ENCODE results near the gene DUSP16. TPM values are rescaled to one million over a fixed set of nuclear protein-coding genes. Genes with fewer than 3 reads are reported as not detected.

The DUSP16 gene
- total and polyA plus RNA-seq, 4 donors: 17.7 to 23.2 (median 20.5) TPM

DNA sequence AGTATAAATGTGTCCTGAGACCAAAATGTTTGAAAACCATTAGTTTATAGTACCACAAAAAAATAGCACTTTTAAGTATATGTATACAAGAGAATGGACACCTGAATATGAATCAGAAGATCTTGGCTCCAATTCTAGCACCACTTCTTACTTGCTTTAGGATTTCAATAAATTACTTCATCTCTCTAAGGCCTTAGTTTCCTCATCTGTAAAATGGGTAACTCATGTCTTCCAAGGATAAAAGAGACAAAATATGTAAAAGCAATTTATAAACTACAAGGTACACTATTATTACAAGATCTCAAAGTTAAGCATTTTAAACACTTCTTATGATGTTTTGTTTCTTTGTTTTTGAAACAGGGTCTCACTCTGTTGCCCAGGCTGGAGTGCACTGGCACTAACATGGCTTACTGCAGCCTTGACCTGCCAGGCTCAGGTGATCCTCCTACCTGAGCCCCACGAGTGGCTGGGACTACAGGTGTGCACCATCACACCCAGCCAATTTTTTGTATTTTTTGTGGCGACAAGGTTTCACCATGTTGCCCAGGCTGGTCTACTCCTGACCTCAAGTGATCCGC, 9.4 kb downstream of the DUSP16 start:
- Histone ChIP-seq H3K27me3 (ENCODE audit: control insufficient read depth, insufficient read depth, low read length) (no peaks in the 10 kb centered on the region), H3K4me3 (ENCODE audit: low read depth, low read length) (no peak overlapping the region), H3K36me3 (ENCODE audit: control insufficient read depth, insufficient read depth, low read length) (no peaks in the 10 kb centered on the region), H3K27ac (ENCODE audit: low read depth, low read length) (no peak overlapping the region), H3K4me1 (ENCODE audit: control insufficient read depth, insufficient read depth, low read length) (no peaks in the 10 kb centered on the region), H3K9me3 (ENCODE audit: control insufficient read depth, insufficient read depth, low read length) (no peaks in the 10 kb centered on the region)
- no peak for DNase-seq (ENCODE audit: low read depth in 4 of 6, low spot score in 6 of 6)
- whole genome bisulfite sequencing (ENCODE audit: insufficient coverage): 100% methylated on average over 3 of the region's 3 CpGs

DNA sequence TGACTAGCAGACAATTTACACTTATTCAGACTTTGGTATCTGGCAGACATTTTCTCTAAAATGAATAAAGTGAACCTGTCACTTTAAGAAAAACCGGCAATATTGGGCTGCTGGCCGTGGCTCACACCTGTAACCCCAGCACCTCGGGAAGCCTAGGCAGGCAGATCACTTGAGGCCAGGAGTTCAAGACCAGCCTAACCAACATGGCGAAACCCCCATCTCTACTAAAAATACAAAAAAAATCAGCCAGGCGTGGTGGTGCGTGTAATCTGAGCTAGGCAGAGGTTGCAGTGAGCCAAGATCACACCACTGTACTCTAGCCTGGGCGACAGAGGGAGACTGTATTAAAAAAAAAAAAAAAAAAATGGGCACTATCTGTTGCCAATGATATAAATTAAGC, 11.5 kb downstream of the DUSP16 start:
- WGBS (ENCODE audit: insufficient coverage): no CpG with 5 or more reads among the region's 7 CpGs
- no peaks in the 10 kb centered on the region for H3K36me3 ChIP-seq (ENCODE audit: control insufficient read depth, insufficient read depth, low read length)
- H3K27me3 ChIP-seq (ENCODE audit: control insufficient read depth, insufficient read depth, low read length): no peaks in the 10 kb centered on the region
- no peak overlapping the region for H3K27ac ChIP-seq (ENCODE audit: low read depth, low read length)
- no peak overlapping the region for H3K4me3 ChIP-seq (ENCODE audit: low read depth, low read length)
- no peak for DNase-seq (ENCODE audit: low read depth in 4 of 6, low spot score in 6 of 6)
- H3K9me3 ChIP-seq (ENCODE audit: control insufficient read depth, insufficient read depth, low read length): no peaks in the 10 kb centered on the region
- H3K4me1 ChIP-seq (ENCODE audit: control insufficient read depth, insufficient read depth, low read length): no peaks in the 10 kb centered on the region

- no CpG with 5 or more reads among the region's 2 CpGs for WGBS (ENCODE audit: insufficient coverage)
- no peaks in the 10 kb centered on the region for H3K4me1 ChIP-seq (ENCODE audit: control insufficient read depth, insufficient read depth, low read length)
- no peaks in the 10 kb centered on the region for H3K27me3 ChIP-seq (ENCODE audit: control insufficient read depth, insufficient read depth, low read length)
- DNase-seq (ENCODE audit: low read depth in 4 of 6, low spot score in 6 of 6): no peak
- H3K9me3 ChIP-seq (ENCODE audit: control insufficient read depth, insufficient read depth, low read length): no peaks in the 10 kb centered on the region
- H3K27ac ChIP-seq (ENCODE audit: low read depth, low read length): no peak overlapping the region
- H3K36me3 ChIP-seq (ENCODE audit: control insufficient read depth, insufficient read depth, low read length): no peaks in the 10 kb centered on the region
- no peak overlapping the region for H3K4me3 ChIP-seq (ENCODE audit: low read depth, low read length)
Measured at GRCh38 chr12:12550277-12550676, 12.4 kb downstream of the DUSP16 start.

DNA sequence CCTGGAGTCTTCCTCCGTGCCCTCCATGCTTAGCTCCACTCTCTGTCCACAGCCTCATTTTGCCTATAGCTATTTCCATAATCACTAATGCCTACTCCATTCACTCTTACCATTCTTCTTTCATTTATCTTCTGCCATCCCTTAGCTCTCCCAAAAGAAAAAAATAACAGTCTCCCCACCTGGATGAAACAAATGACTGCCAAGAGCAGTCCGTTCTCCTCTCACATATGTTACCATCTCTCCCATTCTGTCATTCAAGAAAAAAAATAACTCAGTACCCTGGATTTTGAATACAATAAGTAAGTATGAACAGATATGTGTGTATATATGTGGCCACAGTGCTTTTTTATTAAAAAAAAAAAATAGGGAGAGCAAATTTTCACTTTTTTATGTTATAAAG, 13.2 kb downstream of the DUSP16 start:
- no peak overlapping the region for H3K27ac ChIP-seq (ENCODE audit: low read depth, low read length)
- 100% methylated on average over 1 of the region's 2 CpGs for WGBS (ENCODE audit: insufficient coverage)
- no peaks in the 10 kb centered on the region for H3K27me3 ChIP-seq (ENCODE audit: control insufficient read depth, insufficient read depth, low read length)
- no peak for DNase-seq (ENCODE audit: low read depth in 4 of 6, low spot score in 6 of 6)
- no peak overlapping the region for H3K4me3 ChIP-seq (ENCODE audit: low read depth, low read length)
- H3K9me3 ChIP-seq (ENCODE audit: control insufficient read depth, insufficient read depth, low read length): no peaks in the 10 kb centered on the region
- no peaks in the 10 kb centered on the region for H3K4me1 ChIP-seq (ENCODE audit: control insufficient read depth, insufficient read depth, low read length)
- H3K36me3 ChIP-seq (ENCODE audit: control insufficient read depth, insufficient read depth, low read length): no peaks in the 10 kb centered on the region

DNA sequence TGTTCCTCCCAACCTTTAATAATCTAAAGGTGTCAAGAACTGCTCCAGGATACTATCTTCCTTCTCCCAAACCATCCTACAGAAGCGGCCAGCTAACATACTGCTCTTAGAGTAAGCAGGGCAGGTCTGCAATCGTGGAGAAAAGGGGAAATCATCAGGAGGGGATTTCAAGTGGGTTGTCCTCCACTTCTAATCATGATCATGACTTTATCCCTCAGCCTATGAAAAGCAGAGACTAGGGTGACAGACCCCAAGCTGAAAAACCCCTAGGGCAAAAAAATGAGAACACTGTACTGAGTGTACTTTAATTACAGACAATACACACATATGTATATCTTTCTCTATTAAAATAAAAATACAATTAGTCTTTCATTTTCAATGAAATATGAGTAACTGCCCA, 13.9 kb downstream of the DUSP16 start:
- DNase-seq (ENCODE audit: low read depth in 4 of 6, low spot score in 6 of 6): no peak
- Histone ChIP-seq H3K36me3 (ENCODE audit: control insufficient read depth, insufficient read depth, low read length) (no peaks in the 10 kb centered on the region), H3K27ac (ENCODE audit: low read depth, low read length) (no peak overlapping the region), H3K9me3 (ENCODE audit: control insufficient read depth, insufficient read depth, low read length) (no peaks in the 10 kb centered on the region), H3K4me3 (ENCODE audit: low read depth, low read length) (no peak overlapping the region), H3K27me3 (ENCODE audit: control insufficient read depth, insufficient read depth, low read length) (no peaks in the 10 kb centered on the region), H3K4me1 (ENCODE audit: control insufficient read depth, insufficient read depth, low read length) (no peaks in the 10 kb centered on the region)
- no CpG with 5 or more reads among the region's 2 CpGs for WGBS (ENCODE audit: insufficient coverage)

GRCh38 chr12:12546314-12546772, 16.3 kb downstream of the DUSP16 start:
- WGBS (ENCODE audit: insufficient coverage): no CpG with 5 or more reads among the region's 1 CpG
- no peak overlapping the region for H3K27ac ChIP-seq (ENCODE audit: low read depth, low read length)
- H3K9me3 ChIP-seq (ENCODE audit: control insufficient read depth, insufficient read depth, low read length): no peaks in the 10 kb centered on the region

GRCh38 chr12:12543959-12544358, 18.7 kb downstream of the DUSP16 start:
- no peaks in the 10 kb centered on the region for H3K9me3 ChIP-seq (ENCODE audit: control insufficient read depth, insufficient read depth, low read length)
- DNase-seq (ENCODE audit: low read depth in 4 of 6, low spot score in 6 of 6): no peak
- no peaks in the 10 kb centered on the region for H3K27me3 ChIP-seq (ENCODE audit: control insufficient read depth, insufficient read depth, low read length)
- H3K4me1 ChIP-seq (ENCODE audit: control insufficient read depth, insufficient read depth, low read length): no peaks in the 10 kb centered on the region
- H3K36me3 ChIP-seq (ENCODE audit: control insufficient read depth, insufficient read depth, low read length): no peaks in the 10 kb centered on the region
- 100% methylated on average over 1 of the region's 2 CpGs for WGBS (ENCODE audit: insufficient coverage)
- no peak overlapping the region for H3K4me3 ChIP-seq (ENCODE audit: low read depth, low read length)
- no peak overlapping the region for H3K27ac ChIP-seq (ENCODE audit: low read depth, low read length)

More at GRCh38 chr12:12546314-12546772, 16.3 kb downstream of the DUSP16 start:
- Histone ChIP-seq H3K4me1 (ENCODE audit: control insufficient read depth, insufficient read depth, low read length) (no peaks in the 10 kb centered on the region), H3K27me3 (ENCODE audit: control insufficient read depth, insufficient read depth, low read length) (no peaks in the 10 kb centered on the region), H3K36me3 (ENCODE audit: control insufficient read depth, insufficient read depth, low read length) (no peaks in the 10 kb centered on the region), H3K4me3 (ENCODE audit: low read depth, low read length) (no peak overlapping the region)
- no peak for DNase-seq (ENCODE audit: low read depth in 4 of 6, low spot score in 6 of 6)

GRCh38 chr12:12542964-12543363, 19.7 kb downstream of the DUSP16 start:
- Histone ChIP-seq H3K4me1 (ENCODE audit: control insufficient read depth, insufficient read depth, low read length) (no peaks in the 10 kb centered on the region), H3K9me3 (ENCODE audit: control insufficient read depth, insufficient read depth, low read length) (no peaks in the 10 kb centered on the region), H3K27me3 (ENCODE audit: control insufficient read depth, insufficient read depth, low read length) (no peaks in the 10 kb centered on the region), H3K27ac (ENCODE audit: low read depth, low read length) (no peak overlapping the region), H3K36me3 (ENCODE audit: control insufficient read depth, insufficient read depth, low read length) (no peaks in the 10 kb centered on the region), H3K4me3 (ENCODE audit: low read depth, low read length) (no peak overlapping the region)
- no peak for DNase-seq (ENCODE audit: low read depth in 4 of 6, low spot score in 6 of 6)
- WGBS (ENCODE audit: insufficient coverage): 20% methylated on average over 1 of the region's 4 CpGs

DNA sequence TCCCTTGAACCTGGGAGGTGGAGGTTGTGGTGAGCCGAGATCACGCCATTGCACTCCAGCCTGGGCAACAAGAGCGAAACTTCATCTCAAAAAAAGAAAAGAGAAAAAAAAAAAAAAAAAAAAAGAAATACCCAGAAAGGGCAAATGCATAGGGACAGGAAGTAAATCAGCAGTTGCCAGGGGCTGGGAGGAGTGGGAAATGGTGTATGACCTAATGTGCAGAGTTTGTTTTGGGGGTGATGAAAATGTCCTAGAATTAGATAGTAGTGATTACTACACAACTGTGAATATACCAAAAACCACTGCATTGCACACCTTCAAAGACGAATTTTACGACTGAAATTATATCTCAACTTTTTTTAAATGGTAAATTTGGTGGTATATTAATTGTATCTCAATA, 20.4 kb downstream of the DUSP16 start:
- no peaks in the 10 kb centered on the region for H3K36me3 ChIP-seq (ENCODE audit: control insufficient read depth, insufficient read depth, low read length)
- no peak overlapping the region for H3K4me3 ChIP-seq (ENCODE audit: low read depth, low read length)
- H3K9me3 ChIP-seq (ENCODE audit: control insufficient read depth, insufficient read depth, low read length): no peaks in the 10 kb centered on the region
- no peak for DNase-seq (ENCODE audit: low read depth in 4 of 6, low spot score in 6 of 6)
- no peak overlapping the region for H3K27ac ChIP-seq (ENCODE audit: low read depth, low read length)
- no peaks in the 10 kb centered on the region for H3K27me3 ChIP-seq (ENCODE audit: control insufficient read depth, insufficient read depth, low read length)
- H3K4me1 ChIP-seq (ENCODE audit: control insufficient read depth, insufficient read depth, low read length): no peaks in the 10 kb centered on the region
- WGBS (ENCODE audit: insufficient coverage): no CpG with 5 or more reads among the region's 5 CpGs

- no peak for DNase-seq (ENCODE audit: low read depth in 4 of 6, low spot score in 6 of 6)
- no peaks in the 10 kb centered on the region for H3K9me3 ChIP-seq (ENCODE audit: control insufficient read depth, insufficient read depth, low read length)
- H3K36me3 ChIP-seq (ENCODE audit: control insufficient read depth, insufficient read depth, low read length): no peaks in the 10 kb centered on the region
- H3K4me3 ChIP-seq (ENCODE audit: low read depth, low read length): no peak overlapping the region
- H3K27me3 ChIP-seq (ENCODE audit: control insufficient read depth, insufficient read depth, low read length): no peaks in the 10 kb centered on the region
- no CpG with 5 or more reads among the region's 4 CpGs for WGBS (ENCODE audit: insufficient coverage)
- no peaks in the 10 kb centered on the region for H3K4me1 ChIP-seq (ENCODE audit: control insufficient read depth, insufficient read depth, low read length)
- no peak overlapping the region for H3K27ac ChIP-seq (ENCODE audit: low read depth, low read length)
Measured at GRCh38 chr12:12541782-12542181, 20.9 kb downstream of the DUSP16 start.
